ENCODE data around the gene SEMA3A. TPM values are rescaled to one million over a fixed set of nuclear protein-coding genes. Genes with fewer than 3 reads are reported as not detected.
"Not testable (repeated sequence)": the region's sequence is repeated elsewhere in the genome, so short reads cannot be mapped to it uniquely, and the experiment has no call there.

SEMA3A gene
- 10 to 100 TPM in 11 of 12 donors, not detected in 1; 20.2 to 52.2 (median 32.7) TPM for polyA plus RNA-seq (ENCODE audit: insufficient read length in 12 of 12)
- long read RNA-seq, donor 1, full-length matches to known transcripts: 2 of 2 reads
- long read RNA-seq, donor 1, partial matches to known transcripts: 0 of 2 reads
- long read RNA-seq, donor 1, other reads (novel, unspliced or antisense): 0 of 2 reads
- long read RNA-seq, donor 2, full-length matches to known transcripts: 1 of 1 reads
- long read RNA-seq, donor 2, partial matches to known transcripts: 0 of 1 reads
- long read RNA-seq, donor 2, other reads (novel, unspliced or antisense): 0 of 1 reads
- long read RNA-seq, donor 3, partial matches to known transcripts: 8 of 8 reads
- long read RNA-seq, donor 3, other reads (novel, unspliced or antisense): 0 of 8 reads
- long read RNA-seq, donor 4, full-length matches to known transcripts: 2 of 2 reads
- long read RNA-seq, donor 4, partial matches to known transcripts: 0 of 2 reads
- long read RNA-seq, donor 4, other reads (novel, unspliced or antisense): 0 of 2 reads
- long read RNA-seq, donor 5, full-length matches to known transcripts: 8 of 16 reads
- long read RNA-seq, donor 5, partial matches to known transcripts: 8 of 16 reads
- long read RNA-seq, donor 5, other reads (novel, unspliced or antisense): 0 of 16 reads
- long read RNA-seq, donor 6, full-length matches to known transcripts: 2 of 9 reads
- long read RNA-seq, donor 6, partial matches to known transcripts: 7 of 9 reads
- long read RNA-seq, donor 6, other reads (novel, unspliced or antisense): 0 of 9 reads
- long read RNA-seq, donor 7, full-length matches to known transcripts: 4 of 4 reads
- long read RNA-seq, donor 7, partial matches to known transcripts: 0 of 4 reads
- long read RNA-seq, donor 7, other reads (novel, unspliced or antisense): 0 of 4 reads
- long read RNA-seq, donor 8, full-length matches to known transcripts: 3 of 17 reads
- long read RNA-seq, donor 8, partial matches to known transcripts: 14 of 17 reads
- long read RNA-seq, donor 8, other reads (novel, unspliced or antisense): 0 of 17 reads
- long read RNA-seq, donor 9, full-length matches to known transcripts: 2 of 16 reads
- long read RNA-seq, donor 9, partial matches to known transcripts: 14 of 16 reads
- long read RNA-seq, donor 9, other reads (novel, unspliced or antisense): 0 of 16 reads
- long read RNA-seq, donor 10, full-length matches to known transcripts: 2 of 2 reads
- long read RNA-seq, donor 10, partial matches to known transcripts: 0 of 2 reads
- long read RNA-seq, donor 10, other reads (novel, unspliced or antisense): 0 of 2 reads
- long read RNA-seq, donor 11, full-length matches to known transcripts: 4 of 22 reads
- long read RNA-seq, donor 11, partial matches to known transcripts: 18 of 22 reads
- long read RNA-seq, donor 11, other reads (novel, unspliced or antisense): 0 of 22 reads

DNA sequence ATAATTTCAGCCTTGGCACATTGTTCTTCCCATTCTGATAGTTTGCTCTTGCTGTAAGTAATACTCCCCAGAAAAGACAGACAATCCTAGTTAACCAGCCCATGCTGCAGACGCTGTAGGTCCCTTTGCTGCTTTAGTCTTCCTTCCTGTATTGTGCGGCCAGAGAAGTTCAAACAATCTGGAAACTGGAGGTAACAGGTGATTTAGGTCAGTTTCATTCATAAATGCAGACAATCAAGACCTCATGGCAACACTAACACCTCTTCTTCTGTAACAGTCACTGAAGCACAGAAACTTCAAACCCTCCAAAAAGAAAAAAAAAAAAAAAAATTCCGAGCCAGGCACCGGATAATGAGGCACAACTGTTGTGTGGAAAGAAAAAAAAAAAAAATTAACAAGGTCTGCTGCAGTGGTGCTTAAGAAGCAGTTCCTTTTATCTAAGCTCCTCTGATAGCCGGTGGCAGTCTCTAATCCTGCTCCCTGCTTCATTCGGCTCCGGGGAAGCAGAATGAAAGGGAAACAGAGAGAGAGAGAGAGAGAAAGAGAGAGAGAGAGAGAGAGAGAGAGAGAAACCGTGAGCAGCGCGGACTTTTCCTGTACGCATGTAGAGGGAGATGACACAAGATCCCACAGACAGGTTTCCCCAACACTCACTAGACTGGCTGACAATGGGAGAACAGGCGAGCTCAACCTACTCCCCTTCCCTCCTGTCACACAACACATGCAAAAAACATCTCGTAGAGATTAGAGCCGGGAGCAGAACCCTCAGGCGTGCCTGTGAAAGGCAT, at the start of gene SEMA3A:
Gene SEMA3A, minus strand, starts transcription at position 306 of the 788 bp plus-strand sequence. Its CDS starts 203 bp downstream, at position 103.
- peak; percentile 80 for DNase-seq

DNA sequence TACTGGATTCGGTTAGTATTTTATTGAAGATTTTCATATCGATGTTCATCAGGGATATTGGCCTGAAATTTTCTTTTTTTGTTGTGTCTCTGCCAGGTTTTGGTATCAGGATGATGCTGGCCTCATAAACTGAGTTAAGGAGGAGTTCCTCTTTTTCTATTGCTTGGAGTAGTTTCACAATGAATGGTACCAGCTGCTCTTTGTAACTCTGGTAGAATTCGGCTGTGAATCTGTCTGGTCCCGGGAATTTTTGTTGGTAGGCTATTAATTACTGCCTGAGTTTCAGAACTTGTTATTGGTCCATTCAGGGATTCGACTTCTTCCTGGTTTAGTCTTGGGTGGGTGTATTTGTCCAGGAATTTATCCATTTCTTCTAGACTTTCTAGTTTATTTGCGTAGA, 48.4 kb upstream of the SEMA3A start:
- not testable (repeated sequence) for DNase-seq

DNA sequence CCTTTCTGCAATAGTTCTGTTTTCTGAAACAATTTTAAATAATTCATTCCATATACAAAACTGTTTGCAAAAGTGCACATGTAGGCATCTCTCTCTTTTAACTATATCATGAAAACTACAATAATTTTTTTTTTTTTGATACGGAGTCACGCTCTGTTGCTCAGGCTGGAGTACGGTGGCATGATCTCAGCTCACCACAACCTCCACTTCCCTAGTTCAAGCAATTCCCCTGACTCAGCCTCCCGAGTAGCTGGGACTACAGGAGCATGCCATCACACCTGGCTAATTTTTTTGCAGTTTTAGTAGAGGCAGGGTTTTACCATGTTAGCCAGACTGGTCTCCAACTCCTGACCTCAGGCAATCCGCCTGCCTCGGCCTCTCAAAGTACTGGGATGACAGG, 44.0 kb upstream of the SEMA3A start:
- no peak for DNase-seq

DNA sequence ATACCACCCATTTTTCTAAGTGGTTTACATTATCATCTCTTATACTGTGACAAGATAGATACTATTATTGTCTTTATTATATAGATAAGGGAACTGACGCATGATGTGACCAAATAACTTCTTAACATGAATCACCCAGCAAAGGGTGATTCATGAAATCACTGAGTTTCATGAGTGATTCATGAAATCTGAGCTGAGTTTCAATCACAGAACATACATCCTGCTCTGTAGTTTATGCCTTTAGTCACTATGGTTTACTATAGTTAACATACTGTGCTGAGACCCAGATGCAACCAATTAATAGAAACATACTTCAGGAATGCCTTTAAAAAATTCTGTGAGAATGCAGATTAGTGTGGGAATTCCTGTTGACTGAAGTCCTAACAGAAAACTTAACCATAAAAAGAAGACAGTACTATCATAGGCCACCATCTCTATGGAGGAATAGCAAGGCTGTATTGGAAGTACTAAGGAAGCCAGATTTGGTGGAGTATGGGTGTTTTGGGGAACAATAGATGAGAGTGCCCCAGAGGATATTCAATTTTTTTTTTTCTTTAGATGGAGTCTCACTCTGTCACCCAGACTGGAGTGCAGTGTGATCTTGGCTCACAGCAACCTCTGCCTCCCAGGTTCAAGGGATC, 43.1 kb upstream of the SEMA3A start:
- no peak for DNase-seq

DNA sequence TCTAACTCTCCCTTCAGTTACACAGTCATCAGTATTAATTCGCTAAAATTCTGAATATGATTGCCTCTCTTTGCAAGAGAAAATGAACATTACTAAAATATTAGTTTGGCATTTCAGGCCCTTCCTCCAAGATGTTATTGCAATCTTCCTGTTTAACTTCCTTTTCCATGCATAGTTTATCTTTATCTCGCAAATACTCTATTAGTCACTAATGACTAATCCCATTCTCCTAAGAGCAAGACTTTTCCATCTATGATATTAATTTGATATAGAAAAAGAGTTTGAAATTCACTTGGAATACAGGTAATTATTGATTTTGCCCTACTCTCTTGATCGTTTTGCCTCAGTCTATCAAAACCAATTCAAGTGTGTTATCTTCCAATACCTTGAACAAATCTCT, 41.8 kb upstream of the SEMA3A start:
- DNase-seq: no peak

DNA sequence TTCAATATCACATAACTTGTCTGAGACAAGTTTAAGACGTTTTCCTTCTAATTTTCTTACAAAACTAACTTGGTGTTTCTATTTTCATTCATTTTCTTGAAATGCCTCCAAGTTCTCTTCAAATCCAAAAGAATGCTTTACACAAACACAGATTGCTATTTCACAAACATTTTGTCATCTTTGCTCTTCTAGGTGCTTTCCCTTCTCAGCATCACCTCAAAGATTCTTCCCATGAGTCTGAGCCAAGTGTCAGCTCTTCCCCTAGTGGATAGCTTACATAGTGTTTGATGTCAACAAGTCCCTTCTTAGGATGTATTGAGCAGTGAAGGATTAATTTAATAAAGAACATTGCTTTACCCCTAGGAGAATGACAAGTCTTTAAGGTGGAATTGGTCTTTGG, 38.1 kb upstream of the SEMA3A start:
- no peak for DNase-seq

DNA sequence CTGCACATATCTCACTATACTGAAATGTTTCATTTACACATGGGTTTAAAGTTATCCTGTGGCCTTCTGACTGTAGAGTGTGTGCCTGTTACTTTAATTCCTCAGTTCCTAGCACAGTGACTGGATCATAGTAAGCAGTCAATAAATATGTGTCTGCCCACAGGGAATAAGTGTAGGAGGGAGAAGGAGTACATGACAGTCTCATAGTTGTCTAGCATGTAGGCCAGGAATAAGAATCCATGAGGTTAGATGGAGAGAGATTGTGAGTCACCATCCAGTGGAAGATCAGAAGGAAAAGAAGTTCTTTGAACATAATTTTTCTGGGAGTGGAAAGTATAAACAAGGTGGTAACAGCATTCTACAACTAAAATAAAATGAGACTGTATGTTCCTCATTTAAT, 36.6 kb upstream of the SEMA3A start:
- no peak for DNase-seq

DNA sequence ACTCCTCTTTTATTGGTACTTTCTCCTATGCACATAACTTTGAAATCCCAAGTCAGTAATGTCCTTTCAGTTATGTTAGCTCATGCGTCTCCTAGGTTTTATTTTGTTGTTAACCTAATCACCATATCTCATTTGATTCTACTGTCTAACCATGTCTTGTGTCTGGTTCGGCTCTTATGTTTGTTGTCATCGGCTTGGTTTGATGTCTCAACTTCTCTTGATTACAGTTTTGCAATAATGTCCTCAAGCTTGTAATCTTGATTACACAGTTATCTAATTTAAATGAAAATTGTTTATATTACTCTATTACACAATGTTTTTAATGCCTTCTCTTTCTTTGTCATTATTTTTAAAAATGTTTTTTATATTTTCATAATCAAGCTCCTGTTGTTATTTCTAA, 35.9 kb upstream of the SEMA3A start:
- DNase-seq: no peak

DNA sequence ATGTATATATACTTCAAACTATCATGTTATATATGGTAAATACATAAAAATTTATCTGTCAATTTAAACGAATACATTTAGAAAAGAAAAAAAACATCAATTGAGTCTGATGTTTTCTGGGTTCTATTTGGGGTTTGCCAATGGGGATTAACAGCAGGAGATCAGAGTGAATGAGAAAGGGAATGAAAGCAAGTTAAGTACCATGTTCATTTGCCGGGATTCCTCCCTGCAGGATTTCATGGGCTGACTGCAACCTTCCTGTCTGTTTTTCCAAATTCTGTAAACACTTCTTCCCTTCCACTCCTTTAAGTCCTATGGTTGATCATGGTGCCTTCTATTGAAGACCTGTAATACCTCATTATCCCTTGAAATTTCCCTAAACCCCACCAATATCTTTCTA, 33.9 kb upstream of the SEMA3A start:
- DNase-seq: no peak

DNA sequence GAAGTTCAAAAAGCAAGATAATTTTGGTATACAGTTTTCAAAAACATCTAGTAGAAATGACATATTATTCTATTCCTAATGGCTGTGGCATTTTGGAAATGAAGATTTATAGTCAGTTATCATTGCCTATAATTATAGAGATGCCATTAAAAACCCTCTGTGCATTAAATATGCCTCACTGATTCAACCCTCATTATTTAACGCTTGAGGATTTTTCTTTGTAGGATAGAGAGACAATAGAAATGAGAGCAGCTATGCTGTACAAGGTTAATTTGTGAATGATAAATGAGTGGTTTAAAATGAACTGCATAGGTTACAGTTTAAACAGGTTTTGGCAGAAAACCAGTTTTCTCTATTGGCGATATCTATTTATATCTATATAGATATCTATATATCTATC, 32.2 kb upstream of the SEMA3A start:
- DNase-seq: no peak

DNA sequence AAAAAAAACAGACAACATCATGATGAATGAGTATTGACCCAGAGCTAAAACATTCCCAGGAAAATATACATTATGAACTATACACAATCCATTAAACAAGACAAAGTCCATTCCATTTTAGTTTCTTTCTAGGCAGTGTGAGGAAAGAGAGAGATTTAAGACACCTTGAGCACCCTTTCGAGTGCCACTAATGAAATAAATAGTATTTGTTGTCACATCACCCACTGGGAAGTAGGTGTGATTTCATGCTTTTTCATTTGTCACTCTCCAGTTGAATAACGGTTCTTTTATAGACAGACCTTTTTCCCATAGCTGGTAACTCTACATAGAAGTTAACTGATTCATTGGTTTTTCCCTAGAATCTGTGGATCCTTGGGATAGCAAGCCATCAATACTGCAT, 29.9 kb upstream of the SEMA3A start:
- DNase-seq: no peak

DNA sequence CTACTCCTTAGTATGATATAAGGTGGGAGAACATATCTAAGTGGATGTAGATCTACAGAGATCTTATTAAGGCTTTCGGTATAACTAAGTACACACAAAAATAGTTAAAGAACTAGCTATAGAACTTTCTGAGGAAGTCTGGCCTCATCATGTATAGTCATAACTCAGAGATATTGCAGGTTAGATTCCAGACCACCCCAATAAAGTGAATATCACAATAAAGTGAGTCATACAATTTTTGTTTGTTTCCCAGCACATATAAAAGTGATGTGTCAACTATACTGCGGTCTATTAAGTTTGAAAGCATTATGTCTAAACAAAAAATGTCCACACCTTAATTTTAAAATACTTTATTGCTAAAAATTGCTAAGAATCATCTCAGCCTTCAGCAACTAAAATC, 24.7 kb upstream of the SEMA3A start:
- no peak for DNase-seq

DNA sequence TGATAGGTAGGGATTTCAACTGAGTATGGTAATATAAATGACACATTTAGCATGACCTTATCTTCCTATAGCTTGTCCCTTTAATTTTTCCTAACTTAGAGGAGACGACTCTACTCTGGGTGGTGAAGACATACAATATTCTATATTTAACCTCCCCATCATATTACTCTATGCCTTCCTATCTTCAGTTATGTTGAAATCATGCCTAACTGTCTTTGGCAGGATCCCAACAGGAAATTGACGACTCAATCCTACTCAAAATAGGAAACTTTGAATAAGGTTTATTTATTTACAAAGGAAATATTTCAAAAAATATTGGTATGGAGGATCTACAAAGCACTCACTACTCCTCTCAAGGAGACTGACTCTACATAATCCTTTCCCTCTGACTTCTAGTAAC, 24.1 kb upstream of the SEMA3A start:
- DNase-seq: no peak

DNA sequence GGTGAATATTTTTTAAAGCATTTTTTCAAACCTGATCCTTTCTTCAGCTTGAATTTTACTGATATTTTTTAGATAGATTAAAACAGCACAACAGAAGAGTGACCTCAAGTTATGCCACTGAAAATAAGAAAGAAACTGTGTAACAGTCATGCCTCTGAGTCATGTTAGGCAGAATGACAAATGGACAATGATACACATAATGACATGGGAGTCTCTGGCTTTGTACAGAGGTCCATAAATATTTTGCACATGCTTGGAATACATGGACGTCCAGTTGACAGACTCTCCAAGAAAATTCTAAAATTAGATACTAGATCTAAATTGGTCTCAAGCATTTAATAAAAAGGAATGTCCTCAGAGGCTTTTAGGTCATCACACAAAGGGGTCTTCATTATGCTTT, 21.9 kb upstream of the SEMA3A start:
- DNase-seq: no peak

DNA sequence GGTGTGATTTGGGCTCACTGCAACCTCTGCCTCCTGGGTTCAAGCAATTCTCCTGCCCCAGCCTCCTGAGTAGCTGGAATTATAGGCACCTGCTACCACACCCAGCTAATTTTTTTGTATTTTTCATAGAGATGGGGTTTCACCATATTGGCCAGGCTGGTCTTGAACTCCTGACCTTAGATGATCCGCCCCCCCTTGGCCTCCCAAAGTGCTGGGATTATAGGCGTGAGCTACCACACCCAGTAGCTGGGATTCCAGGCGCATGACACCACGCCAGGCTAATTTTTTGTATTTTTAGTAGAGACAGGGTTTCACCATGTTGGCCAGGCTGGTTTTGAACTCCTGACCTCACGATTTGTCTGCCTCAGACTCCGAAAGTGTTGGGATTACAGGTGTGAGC, 20.2 kb upstream of the SEMA3A start:
- DNase-seq: not testable (repeated sequence)

DNA sequence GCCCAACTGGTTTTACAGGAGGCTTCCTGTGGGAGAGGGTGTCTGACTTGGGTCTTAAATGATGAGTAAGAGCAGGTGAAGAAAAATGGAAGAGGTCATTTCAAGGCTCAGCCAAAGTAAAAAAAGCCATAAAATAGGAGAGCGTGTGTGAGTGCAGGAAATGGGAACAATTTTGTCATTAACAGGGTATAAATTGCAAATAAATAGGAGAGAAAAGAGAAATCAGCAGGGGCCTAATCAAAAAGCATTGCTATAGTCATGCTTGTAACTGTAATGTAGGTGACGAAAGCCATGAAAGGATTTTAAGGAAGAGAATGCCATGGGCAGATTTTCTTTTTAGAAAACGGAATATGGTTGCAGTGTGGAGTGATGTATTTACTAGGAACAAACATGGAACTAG, 15.7 kb upstream of the SEMA3A start:
- DNase-seq: no peak

DNA sequence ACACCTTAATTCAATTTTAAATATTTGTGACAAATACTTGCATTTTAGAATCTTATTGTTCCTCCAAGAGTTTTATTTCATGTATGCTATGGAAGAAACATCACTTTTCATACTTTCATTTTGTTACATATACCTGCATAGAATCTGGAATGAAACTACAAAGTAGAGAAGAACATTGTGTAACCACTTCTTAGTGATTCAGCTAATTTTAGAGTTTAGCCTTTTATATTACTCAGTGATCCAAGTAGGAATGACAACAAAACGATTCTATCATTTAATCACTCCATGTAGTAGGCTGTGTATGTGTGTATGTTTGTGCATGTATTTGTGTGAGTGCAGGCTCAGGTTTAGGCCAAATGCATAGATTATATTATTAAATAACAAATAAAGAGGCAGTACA, 14.4 kb upstream of the SEMA3A start:
- DNase-seq: no peak

DNA sequence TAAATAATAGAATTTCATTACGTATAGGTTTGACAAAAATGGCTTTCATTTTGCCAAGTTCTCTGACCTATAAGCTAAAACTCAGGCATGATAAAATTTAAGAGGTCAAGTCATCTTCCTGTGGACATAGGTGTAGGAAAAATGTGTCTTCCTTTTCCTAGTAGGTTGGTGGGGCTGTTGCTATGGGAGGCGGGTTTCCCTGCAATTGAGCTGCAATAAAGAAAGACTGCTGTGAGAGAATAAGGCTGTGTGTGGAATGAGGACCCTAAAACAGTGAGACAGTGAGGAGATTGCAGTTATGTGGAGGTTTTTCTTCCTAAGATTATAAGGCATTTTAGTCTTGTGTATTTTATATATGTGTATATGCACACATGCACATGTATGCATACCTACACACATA, 13.0 kb upstream of the SEMA3A start:
- no peak for DNase-seq

DNA sequence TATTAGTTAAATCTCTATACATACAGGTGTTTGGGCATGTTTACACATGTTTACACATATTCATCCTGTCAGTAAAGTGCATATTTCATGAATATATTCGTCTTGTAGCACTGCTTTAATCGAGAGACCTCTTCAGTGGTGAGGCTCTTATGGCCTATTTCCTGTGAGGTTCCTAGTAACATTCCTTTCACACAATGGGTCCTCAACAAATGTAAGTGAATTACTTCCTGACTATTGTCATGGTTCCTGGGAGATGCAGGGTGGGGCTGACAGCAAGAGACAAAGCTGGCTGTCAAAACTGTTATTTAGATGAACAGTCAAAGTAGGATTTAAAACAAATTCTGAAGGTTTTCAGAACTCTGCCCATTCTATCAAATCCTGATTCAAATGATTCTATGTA, 12.4 kb upstream of the SEMA3A start:
- DNase-seq: no peak

DNA sequence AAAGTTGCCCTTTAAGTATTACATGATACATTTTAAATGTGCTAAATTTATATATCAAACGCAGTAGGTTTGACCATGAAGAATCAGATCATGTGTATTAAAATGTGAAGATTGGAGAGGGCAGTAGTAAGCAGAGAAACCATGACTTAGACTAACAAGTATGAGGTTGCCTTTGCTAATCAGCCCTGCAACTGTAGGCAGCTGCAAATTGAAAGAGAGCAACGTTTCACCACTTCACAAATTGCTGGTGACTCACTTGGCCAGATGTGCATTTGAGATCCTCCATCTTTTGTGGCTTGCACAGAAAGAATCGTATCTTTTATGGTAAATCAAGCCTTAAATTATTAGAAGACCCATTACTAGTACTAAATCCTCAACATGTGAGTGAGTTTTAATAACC, 10.1 kb upstream of the SEMA3A start:
- no peak for DNase-seq

DNA sequence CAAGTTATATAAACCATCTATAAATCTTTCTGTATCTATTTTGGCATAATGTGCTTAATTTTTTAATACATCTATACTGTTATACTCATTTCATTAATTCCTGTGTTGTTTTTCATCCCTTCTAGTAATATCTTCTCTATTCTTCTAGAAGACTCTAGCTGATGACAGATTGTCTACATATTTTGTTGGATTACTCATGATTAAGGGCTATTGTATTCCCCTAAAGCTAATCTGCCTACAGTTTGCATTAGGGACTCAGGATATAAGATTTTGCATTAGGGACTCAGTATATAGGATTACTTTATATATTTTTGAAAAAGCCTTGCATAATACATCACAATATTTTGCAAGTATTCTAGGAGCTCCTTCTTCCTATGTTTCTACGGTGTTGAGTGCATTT, 8.3 kb upstream of the SEMA3A start:
- no peak for DNase-seq
